K562 (cell line): ENCODE data around the gene DVL3. TPM values are rescaled to one million over a fixed set of nuclear protein-coding genes. Genes with fewer than 3 reads are reported as not detected.
A peak's percentile ranks its signal among the peaks of the same experiment; 100 is the strongest.

ENCODE experiments used
- ASH1L ChIP-seq: fragments of 450-650 bp; IDR thresholded peaks from 2 replicates; pipeline ENCODE4 v1.6.1; 2018; ENCODE audit warnings: borderline replicate concordance, mild to moderate bottlenecking, low read depth; ENCODE audit not compliant: partially characterized antibody
- BCOR ChIP-seq: fragments of 450-650 bp; IDR thresholded peaks from 2 replicates; pipeline ENCODE4 v1.6.1; 2016
- E2F5 ChIP-seq: sonication (generic); formaldehyde crosslinking; IDR thresholded peaks from 2 replicates; pipeline ENCODE4 v1.8.0; 2022; ENCODE audit warnings: mild to moderate bottlenecking, missing genetic modification reagents
- FIP1L1 ChIP-seq: fragments of 200-400 bp; formaldehyde crosslinking; IDR thresholded peaks from 2 replicates; pipeline ENCODE4 v1.6.1; 2018; ENCODE audit warnings: mild to moderate bottlenecking, low read depth, low read length; ENCODE audit not compliant: poor library complexity, severe bottlenecking
- IFI16 ChIP-seq: fragments of 250-450 bp; sonication (Bioruptor Pico); IDR thresholded peaks from 2 replicates; pipeline ENCODE4 v2.1.2; 2022; ENCODE audit warnings: mild to moderate bottlenecking, inconsistent platforms
- MAFG ChIP-seq: fragments of 450-650 bp; conservative IDR thresholded peaks from 2 replicates; pipeline ENCODE4 v1.6.1; 2016; ENCODE audit warnings: missing genetic modification characterization, missing compliant biosample characterization
- MXD1 ChIP-seq: fragments of 250-450 bp; sonication (Bioruptor Pico); IDR thresholded peaks from 2 replicates; pipeline ENCODE4 v1.8.0; 2021; ENCODE audit warnings: borderline replicate concordance, mild to moderate bottlenecking, moderate library complexity; ENCODE audit not compliant: poor library complexity, severe bottlenecking
- PHF21A ChIP-seq: fragments of 450-650 bp; IDR thresholded peaks from 2 replicates; pipeline ENCODE4 v1.6.1; 2017; ENCODE audit warnings: low read depth, borderline replicate concordance
- RAD21 ChIP-seq, 2 experiments: fragments of 250-450 bp in 1 of 2; fragments of 450-650 bp in 1 of 2; sonication (Bioruptor Pico) in 1 of 2; formaldehyde crosslinking in 1 of 2; IDR thresholded peaks in 1 of 2; conservative IDR thresholded peaks in 1 of 2; 2 replicates each; pipeline versions ENCODE4 v1.4.0 to v1.8.0; 2020 to 2022; ENCODE audit warnings: mild to moderate bottlenecking in 2 of 2, moderate library complexity in 1 of 2
- RREB1 ChIP-seq: fragments of 250-450 bp; sonication (Bioruptor Pico); IDR thresholded peaks from 2 replicates; pipeline ENCODE4 v1.4.0; 2020
- SNIP1 ChIP-seq: fragments of 450-650 bp; IDR thresholded peaks from 2 replicates; pipeline ENCODE4 v1.7.1; 2017; ENCODE audit warnings: low read depth, mild to moderate bottlenecking
- TCF7 ChIP-seq: sonication (generic); IDR thresholded peaks from 2 replicates; pipeline ENCODE4 v1.6.1; 2016; ENCODE audit warnings: antibody characterized with exemption, borderline replicate concordance
- polyA plus RNA-seq, 8 experiments: library from polyadenylated mRNA; depleted of rRNA in 4 of 8; stranded (reverse) in 5 of 8; unstranded in 3 of 8; fragments of >200 nt; fragmentation: Nextera tagmentation in 2 of 8; fragmentation: Illumina TruSeq in 1 of 8; extraction: Ambion mirVana in 2 of 8; extraction: Trizol in 1 of 8; gene quantifications; 2 replicates each; pipeline versions ENCODE4 v1.2.1 to v1.2.3, GENCODE V29; 2011 to 2014; ENCODE audit warnings: inconsistent platforms in 1 of 8, missing spikeins in 1 of 8
- total RNA-seq, 7 experiments: library from RNA; depleted of rRNA in 6 of 7; stranded (reverse); fragments of >200 nt in 6 of 7; fragmentation: Illumina TruSeq in 2 of 7; extraction: Trizol in 2 of 7; gene quantifications; 2 replicates each; pipeline versions ENCODE4 v1.2.1 to v1.2.3, GENCODE V29; 2011 to 2021; ENCODE audit warnings: low replicate concordance in 1 of 7
- TF ChIP-seq, protein P1 (sequence below): fragments of 250-450 bp; sonication (Bioruptor Pico); IDR thresholded peaks from 2 replicates; pipeline ENCODE4 v1.5.0; 2021; ENCODE audit warnings: mild to moderate bottlenecking, moderate library complexity

DVL3 gene
- total and polyA plus RNA-seq, 9 of the 15 experiments (the other 6 are each of a cell fraction or from before 2014, with no cell fraction given), result 3.1 to 57.9 (median 20.1) TPM

DNA sequence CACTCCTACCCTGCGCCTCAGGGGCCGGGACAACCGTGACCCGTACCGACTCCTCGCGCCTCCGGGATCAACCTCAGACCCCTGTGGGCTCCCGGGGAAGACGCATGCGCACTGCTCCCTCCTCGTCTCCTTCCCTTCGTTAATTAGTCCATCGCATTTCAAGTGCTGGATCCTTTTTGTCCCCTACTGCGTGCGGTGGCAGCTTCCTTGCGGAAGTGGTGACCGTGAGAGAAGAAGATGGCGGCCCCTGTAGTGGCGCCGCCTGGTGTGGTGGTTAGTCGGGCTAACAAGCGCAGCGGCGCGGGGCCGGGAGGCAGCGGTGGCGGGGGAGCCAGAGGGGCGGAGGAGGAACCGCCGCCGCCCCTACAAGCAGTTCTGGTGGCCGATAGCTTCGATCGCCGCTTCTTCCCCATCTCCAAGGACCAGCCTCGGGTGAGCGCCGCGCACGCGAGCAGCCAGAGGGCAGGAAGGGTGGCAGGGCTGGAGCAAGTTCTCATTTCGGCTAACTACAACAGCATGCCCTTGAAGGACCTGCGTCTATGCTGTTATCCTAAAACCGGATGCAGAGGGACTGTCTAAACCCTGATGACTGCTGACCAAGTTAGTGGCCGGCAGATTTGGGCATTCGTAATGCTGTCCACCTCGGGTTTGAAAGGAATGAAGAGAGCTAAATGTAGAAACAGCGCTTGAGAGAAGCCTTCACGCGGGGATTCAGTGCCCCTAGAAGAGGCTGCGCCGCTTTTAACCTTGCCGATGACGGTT is 19.8 kb upstream of the DVL3 start, which contains the start of gene EIF2B5 (continued):
- TF ChIP-seq RREB1 (CRISPR knock-in tag) (peak; percentile 22; the same call in 1 of the 2 replicates), TCF7 (0 out of 2 replicates have a peak, but pooled peaks have one; percentile 58), SNIP1 (no peak), IFI16 (CRISPR knock-in tag) (no peak), RAD21 (CRISPR knock-in tag; conservative IDR thresholded peaks at IDR 0.05 in 1 of 2, IDR thresholded peaks at IDR 0.05 in 1 of 2) (peak; percentile 20 to 28; a peak in 3 of 4 replicates), MXD1 (no peak), MAFG (tag) (no peak), ASH1L (peak; percentile 69), E2F5 (peak; percentile 73; the same call in 1 of the 2 replicates), PHF21A (no peak), FIP1L1 (no peak), BCOR (no peak; the same call in 1 of the 2 replicates)
- TF ChIP-seq, protein P1, sequence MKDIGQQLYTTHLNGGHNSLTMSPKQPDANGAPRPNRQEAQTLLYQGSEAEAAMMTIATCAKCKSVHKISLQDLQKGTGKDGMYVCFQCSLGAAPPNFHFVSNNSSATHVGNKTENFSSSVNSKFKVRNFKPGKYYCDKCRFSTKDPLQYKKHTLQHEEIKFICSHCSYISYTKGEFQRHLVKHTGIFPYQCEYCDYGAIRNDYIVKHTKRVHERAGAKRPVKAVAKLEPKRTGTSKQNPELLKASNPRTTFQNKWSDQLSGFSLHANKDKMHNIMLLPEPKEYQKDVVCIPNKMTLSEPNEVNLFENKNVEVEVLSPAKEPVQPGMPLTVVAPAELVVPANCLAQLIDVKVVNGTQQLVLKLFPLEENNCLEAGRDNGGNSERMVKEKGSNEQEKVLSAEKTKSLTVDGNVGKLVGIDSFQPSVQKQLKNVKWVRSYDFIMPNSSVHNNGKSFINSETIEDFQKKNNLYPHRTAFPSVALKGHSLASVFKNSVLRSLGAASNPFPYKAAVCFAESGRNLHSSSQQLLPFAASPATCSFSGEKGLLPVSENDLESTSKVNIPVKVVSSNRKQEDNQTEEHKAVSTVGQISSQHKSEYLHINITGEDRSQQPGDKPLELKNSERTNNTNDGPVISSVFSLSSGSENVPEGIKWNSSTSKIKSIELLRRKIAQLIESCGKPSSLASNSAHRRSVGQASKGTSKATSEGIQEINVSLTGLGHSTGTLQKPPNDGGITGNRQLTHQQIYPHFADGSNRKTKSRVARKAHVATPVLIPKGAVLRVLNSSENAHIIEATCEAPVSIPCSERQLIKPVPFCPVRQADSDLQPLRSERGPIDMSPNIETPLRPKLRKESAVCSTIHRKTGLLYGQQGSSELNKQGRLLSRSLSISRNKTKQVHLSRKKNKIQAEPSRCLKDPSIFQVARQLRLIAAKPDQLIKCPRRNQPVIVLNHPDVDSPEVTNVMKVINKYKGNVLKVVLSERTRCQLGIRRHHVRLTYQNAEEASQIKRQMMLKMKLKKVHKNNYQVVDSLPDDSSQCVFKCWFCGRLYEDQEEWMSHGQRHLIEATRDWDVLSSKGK (CRISPR knock-in tag), result no peak
